ENCODE data around the gene THOC2.
"Not testable (repeated sequence)": the region's sequence is repeated elsewhere in the genome, so short reads cannot be mapped to it uniquely, and the experiment has no call there.

THOC2 gene, protein sequence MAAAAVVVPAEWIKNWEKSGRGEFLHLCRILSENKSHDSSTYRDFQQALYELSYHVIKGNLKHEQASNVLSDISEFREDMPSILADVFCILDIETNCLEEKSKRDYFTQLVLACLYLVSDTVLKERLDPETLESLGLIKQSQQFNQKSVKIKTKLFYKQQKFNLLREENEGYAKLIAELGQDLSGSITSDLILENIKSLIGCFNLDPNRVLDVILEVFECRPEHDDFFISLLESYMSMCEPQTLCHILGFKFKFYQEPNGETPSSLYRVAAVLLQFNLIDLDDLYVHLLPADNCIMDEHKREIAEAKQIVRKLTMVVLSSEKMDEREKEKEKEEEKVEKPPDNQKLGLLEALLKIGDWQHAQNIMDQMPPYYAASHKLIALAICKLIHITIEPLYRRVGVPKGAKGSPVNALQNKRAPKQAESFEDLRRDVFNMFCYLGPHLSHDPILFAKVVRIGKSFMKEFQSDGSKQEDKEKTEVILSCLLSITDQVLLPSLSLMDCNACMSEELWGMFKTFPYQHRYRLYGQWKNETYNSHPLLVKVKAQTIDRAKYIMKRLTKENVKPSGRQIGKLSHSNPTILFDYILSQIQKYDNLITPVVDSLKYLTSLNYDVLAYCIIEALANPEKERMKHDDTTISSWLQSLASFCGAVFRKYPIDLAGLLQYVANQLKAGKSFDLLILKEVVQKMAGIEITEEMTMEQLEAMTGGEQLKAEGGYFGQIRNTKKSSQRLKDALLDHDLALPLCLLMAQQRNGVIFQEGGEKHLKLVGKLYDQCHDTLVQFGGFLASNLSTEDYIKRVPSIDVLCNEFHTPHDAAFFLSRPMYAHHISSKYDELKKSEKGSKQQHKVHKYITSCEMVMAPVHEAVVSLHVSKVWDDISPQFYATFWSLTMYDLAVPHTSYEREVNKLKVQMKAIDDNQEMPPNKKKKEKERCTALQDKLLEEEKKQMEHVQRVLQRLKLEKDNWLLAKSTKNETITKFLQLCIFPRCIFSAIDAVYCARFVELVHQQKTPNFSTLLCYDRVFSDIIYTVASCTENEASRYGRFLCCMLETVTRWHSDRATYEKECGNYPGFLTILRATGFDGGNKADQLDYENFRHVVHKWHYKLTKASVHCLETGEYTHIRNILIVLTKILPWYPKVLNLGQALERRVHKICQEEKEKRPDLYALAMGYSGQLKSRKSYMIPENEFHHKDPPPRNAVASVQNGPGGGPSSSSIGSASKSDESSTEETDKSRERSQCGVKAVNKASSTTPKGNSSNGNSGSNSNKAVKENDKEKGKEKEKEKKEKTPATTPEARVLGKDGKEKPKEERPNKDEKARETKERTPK (N-terminal part only)

DNA sequence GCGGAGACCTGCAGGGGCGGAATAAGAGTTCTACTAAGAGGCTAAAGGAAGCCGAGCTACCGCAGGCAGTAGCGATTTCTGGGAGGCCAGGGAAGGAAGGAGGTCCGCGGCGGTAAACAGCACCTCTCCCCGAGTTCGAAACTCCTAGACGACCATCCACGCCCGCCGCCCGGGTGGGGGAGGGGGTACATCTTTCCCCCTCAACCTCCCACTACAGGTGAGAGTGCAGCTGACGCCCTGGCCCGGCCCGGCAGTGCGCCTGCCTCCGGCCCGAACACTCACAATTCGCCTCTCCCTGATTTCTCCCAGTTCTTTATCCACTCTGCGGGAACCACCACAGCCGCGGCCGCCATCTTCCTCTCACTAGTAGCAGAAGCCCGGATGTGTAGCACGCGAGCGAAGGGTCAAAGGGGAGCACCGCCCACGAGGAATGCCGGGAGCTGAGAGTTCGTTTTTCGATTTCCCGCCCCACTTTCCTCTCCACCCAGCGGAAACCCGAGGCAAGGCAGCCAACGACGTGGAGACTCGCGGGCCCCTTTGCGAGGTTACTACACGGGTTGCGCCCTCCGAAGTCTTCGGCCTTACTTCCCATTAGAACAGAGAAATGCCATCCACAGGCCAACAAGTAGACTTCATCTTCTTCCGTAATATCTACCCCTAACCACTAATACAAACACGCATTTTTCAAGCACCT, at the start of gene THOC2:
THOC2 (minus strand) TSS at position 383 of the 694 bp plus-strand sequence; CDS start at position 353, 30 bp downstream.
- peak; percentile 84 for DNase-seq

DNA sequence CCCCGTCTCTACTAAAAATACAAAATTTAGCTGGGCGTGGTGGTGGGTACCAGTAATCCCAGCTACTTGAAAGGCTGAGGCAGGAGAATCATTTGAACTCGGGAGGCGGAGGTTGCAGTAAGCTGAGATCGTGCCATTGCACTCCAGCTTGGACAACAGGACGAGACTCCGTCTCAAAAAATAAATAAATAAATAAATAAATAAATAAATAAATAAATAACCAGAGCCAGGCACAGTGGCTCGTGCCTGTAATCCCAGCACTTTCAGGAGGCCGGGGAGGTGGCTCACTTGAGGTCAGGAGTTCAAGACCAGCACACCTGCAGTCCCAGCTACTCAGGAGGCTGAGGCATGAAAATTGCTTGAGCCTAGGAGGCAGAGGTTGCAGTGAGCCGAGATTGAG, 48.9 kb upstream of the THOC2 start:
- not testable (repeated sequence) for DNase-seq

DNA sequence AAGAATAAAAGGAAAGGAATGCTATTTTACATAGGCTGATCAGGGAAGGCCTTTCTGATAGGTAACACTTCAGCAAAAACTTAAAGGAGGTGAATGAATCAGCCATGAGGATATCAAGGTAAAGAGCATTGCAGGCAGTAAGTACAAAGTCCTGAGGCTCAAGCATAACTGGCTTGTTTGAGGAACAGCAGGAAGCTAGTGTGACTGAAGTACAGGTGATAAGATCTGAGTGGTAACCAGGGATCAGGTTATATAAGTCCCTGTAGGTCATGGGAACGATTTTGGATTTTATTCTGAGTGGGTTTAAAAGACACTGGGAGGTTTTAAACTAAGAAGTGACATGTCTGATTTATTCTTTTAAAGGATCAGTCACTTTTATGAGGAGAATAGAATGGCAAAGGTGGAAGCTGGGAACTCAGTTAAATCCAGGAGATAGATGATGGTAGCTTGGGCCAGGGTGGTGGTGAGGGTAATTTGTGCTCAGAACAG, 47.1 kb upstream of the THOC2 start:
- no peak for DNase-seq

DNA sequence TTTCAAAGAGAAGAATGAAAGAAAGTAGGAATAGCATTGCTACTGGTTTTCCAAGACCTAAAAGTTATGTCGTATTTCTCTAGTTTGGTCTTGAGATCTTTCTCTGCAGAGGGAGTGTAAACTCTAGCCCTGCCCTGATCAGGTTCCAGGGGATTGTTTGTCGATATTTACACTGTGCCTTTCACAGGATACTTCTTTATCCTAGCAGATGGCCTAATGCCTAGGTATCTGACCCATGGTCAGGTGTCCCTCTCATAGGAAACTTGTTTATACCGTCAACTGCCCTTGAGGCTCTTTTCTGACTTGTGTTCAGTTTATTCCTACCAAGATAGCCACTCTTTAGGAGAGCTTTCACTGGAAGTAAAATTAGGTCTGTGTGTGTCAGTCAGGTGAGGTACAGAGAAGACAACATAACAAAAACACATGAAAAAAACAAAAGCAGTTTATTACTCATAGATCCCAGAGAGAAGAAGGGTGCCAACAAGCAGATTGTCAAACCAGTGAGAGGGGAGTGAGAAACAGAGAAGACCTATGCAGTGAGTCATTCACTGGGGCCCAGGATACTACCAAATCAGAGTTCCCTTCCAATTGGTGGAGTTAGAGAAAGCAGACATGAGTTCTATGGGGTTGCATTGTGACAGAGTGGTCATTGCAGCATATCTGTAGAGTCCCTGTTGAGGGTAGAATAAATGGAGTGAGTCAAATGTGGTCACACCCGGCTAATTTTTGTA, 40.6 kb upstream of the THOC2 start:
- DNase-seq: no peak

DNA sequence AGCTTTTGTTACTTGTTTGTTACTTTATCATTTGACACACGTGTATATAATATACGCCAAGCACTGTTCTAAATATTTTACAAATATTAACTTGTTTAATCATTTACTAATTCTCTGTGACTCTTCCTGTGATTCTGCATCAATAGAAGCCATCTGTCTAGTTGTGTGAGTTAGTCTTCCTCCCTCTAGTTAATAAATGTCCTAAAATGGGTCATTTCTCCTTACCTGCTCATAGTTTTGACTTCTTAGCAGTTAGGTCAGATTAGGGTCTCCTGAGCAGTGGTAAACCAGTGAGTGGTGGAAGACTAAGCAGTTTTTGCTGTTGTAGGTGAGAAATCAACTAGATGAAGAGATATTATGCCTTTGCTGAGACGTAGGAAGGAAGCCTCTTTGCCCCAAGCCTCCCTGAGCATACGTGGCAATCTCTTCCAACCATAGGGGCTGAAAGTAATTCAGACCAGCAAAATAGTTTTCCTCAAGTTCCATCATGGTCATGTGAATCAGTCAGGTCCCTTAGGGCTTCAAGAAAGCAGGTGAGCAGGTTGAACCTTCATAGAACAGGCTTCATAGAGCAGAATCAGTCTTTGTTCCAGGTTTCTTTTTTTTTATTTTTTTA, 38.7 kb upstream of the THOC2 start:
- no peak for DNase-seq

DNA sequence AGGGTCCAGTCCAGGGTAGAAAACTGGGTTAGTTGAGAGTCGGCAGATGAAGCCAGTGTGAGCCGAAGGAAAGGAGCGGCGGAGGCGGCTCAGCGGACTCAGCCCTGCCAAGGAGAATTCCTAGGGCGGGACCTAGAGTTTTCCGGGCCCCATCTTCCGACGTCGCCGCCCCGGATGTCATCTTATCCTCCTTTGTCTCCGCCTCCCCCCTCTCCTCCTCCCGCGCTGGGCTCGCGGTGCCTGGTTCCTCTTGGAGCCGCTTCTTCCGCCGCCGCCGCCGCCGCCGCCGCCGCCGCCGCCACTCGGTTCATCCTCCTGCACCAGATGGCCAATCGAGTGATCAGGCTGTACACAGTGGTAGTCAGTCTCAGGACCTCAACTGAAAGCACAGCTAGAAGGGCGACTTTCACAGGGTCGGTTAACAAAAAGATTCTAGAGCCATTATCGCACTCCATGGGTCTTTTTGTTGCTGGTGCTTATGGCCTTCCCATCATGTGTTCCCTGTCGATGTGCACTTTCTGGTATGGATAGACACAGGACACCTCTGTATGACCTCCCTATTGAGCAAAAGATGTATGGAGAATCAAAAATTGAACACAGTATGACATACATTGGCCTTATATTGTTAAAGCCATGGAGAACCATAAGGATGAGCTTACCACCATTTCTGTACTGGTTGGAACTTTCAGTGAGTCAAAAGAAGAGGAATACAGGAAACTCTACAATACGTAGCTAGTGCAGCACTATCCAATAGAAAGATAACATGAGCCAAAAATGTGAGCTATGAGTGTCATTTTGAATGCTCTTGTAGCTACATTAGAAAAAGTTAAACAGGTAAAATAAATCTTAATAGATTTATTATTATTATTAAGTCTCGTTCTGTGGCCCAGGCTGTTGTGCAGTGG, 32.4 kb upstream of the THOC2 start:
- peak; percentile 76 for DNase-seq

DNA sequence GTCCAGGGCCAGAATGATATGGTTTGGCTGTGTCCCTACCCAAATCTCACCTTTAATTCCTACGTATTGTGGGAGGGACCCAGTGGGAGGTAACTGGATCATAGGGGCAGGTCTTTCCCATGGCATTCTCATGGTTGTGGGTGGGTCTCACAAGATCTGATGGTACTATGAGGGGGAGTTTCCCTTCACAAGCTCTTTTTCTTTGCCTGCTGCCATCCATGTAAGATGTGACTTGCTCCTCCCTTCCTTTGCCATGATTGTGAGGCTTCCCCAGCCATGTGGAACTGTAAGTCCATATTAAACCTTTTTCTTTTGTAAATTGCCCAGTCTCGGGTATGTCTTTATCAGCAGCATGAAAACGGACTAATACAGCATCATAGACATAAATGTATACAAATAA, 27.0 kb upstream of the THOC2 start:
- not testable (repeated sequence) for DNase-seq

DNA sequence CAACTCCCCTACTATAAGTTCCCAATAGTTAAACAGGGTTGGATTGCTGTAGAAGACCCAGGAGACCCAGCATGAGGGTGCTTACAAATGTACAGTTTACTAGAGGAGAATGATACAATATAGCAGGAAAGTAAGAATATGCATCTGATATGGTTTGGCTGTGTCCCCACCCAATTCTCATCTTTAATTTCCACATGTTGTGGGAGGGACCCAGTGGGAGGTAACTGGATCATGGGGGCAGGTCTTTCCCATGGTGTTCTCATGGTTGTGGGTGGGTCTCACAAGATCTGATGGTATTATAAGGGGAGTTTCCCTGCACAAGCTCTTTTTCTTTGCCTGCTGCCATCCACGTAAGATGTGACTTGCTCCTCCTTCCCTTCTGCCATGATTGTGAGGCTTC, 24.9 kb upstream of the THOC2 start:
- not testable (repeated sequence) for DNase-seq

DNA sequence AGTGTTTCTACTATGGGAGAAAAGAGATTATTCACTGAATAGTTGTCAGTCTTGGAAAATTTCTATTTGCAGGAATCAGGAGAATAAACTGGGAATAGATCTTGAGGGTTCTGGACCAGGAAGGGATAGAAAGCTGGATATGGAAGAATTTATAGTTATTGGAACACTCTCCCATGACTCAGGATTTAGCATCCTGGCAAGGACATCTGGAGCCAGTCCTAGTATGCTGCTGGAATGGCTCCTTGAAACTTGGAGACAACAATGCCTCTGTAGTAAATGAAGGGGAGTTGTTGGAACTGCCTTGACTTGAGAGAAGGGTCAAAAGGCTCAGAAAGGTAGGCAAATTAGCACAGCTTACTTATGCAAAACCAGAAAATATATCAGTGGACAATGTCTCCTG, 23.5 kb upstream of the THOC2 start:
- no peak for DNase-seq

DNA sequence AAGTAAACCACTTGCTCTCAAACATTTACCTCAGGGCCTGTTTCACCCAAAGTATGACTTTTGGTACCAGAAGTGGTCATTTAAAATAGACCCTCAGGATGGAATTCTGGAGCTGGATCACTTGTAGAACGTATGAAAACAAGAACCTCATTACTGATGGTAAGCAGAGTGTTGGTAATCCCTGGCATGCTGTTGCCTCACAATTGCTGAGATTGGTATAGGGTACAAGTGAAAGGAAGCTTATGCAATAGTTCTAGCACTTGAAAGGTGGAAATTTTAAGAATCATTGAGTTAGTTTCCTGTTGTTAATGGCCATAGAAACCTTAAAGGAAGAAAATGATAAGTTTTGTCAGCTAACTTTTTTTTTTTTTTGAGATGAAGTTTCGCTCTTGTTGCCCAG, 22.3 kb upstream of the THOC2 start:
- DNase-seq: no peak

DNA sequence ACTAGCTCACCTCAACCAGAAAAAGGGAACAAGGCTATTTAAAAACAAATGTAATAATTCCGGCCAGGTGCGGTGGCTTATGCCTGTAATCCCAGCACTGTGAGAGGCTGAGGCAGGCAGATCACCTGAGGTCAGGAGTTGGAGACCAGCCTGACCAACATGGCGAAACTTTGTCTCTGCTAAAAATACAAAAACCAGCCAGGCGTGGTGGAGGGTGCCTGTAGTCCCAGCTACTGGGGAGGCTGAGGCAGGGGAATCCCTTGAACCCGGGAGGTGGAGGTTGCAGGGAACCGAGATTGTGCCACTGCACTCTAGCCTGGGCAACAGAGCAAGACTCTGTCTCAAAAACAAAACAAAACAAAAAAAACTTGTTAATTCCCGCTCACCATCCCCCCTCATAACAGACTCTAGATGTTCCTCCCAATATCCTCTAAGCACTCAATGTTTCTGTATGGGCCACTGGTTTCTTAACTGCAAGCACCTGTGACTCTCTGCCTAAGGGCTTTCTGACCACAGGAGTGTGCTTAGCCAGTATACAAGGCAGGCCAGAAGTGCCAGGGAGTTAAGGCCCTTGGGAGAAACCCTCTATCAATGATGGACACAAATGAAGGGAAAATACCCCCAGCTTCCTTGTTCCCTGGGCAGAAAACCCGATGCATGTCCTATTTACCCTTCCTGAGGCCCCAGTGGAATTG, 21.0 kb upstream of the THOC2 start:
- DNase-seq: no peak

DNA sequence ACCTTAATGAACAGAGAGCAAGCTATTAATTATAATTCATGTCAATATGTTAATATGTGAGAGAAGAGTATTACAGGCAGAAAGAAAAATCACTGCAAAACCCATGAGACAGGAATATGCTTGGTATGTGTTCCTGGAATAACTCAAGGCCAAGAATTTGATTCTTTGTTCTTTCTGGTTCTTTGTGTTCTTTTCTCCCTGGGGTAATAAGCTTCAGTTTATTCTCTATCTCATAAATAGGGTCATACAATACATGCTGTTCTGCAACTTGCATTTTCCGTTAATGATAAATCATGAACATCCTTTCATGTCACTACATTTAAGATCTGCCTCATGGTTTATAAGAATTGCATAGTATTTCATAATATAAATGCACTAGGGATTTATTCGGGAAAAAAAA, 16.8 kb upstream of the THOC2 start:
- no peak for DNase-seq

DNA sequence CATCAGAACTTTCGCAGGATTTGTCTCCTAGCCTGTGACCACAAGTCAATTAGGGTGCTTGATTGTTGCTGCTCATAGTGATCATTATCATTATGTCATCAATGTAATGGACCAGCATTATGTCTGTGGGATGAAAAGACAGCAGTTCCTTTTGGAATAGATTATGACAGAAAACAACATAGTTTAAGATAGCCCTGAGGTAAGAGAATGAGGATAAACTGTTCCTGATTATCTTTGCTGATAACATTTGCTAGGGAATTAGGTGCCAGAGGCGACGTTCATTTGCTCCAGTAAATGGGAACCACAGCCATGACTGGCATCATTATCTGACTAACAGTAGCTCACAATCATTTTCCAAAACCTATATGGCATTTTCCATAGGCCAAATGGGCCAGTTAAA, 12.7 kb upstream of the THOC2 start:
- no peak for DNase-seq

DNA sequence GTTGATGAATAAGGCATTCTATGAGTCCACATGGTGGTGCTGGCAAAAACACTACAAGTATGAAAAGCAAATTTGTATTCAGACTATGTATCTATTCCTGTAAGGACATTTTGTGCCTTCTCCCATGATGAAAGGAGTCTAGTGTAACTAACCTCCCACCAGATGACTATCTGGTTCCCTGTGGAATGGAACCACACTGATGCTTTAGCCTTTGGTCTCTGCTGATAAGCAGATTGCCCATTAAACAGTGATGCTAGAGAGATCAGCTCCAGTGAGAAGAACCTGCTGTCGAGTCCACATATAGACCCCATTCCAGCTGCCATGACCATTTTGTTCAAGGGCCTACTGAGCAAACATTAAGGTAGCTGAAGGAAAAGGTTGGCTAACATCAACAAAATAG, 10.5 kb upstream of the THOC2 start:
- DNase-seq: no peak

DNA sequence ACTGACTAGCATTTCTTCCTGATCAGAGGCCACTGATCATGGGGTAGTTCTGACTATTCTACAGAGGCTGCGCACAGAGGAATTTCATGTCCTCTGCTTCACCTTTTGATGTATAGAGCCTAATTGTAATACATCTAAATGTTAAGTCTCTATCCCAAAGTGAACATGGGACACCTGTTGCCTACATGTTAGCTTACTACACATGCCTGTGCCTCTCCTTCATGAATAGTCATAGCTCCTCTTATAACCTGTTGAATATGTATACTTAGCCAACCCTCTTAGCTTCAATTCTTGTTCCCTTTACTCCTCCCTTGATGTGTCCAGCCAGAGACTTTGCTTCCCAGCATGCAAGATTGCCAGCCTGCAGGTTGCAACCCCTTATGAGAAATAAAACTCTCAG, 9.6 kb upstream of the THOC2 start:
- DNase-seq: no peak

DNA sequence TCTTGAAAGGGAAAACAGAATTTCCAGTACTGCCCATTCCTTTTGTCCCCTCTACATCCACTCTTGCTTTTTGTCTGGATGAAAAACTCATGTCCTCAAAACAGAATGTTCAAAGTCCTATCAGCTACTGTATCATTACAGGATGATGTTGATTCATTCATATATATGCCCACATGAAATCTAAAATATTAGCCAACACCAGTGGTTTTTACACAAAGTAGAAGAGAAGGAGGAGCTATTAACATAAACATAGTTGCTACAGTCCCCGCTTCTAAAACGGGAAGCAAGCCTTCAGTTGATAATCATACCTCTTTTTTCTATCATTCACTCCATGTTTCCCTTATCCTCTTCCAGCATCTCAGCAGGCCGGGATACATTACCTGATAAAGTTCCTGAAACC, 7.7 kb upstream of the THOC2 start:
- no peak for DNase-seq

DNA sequence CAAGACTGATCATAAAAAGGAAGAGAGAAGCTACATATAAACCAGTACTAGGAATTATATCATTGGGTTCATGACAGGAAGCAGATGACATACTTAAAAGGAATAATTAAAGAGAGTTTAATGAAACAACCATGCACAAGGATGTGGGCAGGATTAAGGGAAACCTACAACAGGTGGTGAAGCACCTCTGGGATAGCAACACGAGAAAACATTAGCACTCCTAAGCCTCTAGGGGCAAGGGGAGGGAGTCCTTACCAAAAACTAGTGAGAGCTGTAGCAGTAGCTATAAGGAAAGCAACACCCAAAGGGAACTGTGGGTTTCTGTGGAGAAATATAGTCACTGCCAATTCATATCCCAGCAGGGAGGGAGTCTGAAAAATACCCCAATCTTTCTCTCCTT, 7.2 kb upstream of the THOC2 start:
- no peak for DNase-seq

DNA sequence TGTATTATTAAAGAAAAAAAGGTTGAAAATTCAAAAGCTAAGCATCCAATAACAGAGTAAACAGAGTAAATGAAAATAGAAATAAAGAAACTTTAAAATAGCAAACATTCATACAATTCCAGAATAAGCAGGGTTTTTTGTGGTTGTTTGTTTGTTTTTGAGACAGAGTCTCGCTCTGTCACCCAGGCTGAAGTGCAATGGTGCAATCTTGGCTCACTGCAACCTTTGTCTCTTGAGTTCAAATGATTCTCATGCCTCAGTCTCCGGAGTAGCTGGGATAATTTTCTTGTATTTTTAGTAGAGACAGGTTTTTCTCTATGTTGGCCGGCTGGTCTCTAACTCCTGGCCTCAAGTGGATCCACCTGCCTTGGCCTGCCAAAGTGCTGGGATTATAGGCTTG, 6.6 kb upstream of the THOC2 start:
- DNase-seq: no peak

DNA sequence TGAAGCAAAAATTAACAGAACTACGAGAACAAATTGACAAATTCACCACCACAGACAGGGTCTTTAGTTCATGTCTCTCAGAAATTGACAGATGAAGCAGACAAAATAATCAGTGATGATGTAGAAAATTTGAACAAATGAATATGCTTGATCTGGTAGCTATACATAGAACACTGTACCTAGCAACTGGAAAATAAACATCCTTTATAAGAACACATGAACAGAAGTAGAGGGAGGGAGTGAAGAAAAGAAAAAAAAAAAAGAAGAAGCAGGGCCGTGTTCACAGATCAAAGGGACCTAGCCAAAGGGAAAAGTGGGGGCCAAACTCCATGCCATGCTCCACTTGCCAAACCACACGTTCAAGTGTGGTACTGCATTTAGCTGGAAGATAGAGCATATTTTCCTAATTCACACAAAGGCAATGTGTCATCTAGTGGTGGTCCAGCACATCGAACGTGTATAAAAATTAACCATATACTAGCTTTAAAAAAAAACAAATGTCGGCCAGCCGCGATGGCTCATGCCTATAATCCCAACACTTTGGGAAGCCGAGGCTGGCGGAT, 5.6 kb upstream of the THOC2 start:
- no peak for DNase-seq
